Measurements from ENCODE around the gene CCNL2. TPM values are rescaled to one million over a fixed set of nuclear protein-coding genes. Genes with fewer than 3 reads are reported as not detected.

The CCNL2 gene
- total RNA-seq, 6 donors from 2014 or later = 131 to 897 (median 216) TPM

DNA sequence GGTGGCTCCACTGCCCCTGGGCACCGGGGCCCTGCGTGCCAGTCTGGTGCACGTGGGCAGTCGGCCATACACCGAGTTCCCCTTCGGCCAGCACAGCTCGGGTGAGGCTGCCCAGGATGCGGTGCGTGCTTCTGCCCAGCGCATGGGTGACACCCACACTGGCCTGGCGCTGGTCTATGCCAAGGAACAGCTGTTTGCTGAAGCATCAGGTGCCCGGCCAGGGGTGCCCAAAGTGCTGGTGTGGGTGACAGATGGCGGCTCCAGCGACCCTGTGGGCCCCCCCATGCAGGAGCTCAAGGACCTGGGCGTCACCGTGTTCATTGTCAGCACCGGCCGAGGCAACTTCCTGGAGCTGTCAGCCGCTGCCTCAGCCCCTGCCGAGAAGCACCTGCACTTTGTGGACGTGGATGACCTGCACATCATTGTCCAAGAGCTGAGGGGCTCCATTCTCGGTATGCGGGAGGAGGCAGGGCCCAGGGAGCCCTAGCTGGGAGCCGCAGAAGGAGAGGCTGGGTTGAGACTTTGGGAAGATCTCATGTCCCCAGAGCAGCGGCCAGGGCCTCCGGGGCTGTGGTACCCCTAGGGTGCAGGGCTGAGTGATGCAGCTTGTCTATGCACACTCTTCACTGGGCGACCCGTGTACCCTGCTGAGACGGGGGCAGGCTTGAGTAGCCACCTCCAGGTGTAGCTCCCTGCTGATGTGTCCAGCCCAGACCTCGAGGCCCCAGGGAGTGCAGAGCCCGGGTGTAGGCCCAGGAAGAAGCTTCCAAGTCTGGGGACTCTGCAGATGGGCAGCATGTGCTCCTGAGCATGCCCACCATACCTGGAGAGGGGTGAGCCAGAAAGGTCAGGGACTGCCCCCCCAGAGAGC lies 38.1 kb upstream of the CCNL2 start:
- DNase-seq = peak in 1 of 2 donors; percentile 72
- ATAC-seq (ENCODE audit: low FRiP score in 2 of 2) = no peak
- H3K4me3 ChIP-seq = peak overlapping the region in 1 of 4 donors; percentile 57
- H3K9me3 ChIP-seq = no peaks in the 10 kb centered on the region
- peaks cover 60 to 78% (median 70%) of the 10 kb centered on the region in 4 donors for H3K4me1 ChIP-seq
- WGBS, 2 donors = 77 to 85% methylated on average over 8 to 25 of the region's 31 CpGs
- H3K27ac ChIP-seq = no peak overlapping the region
- TF ChIP-seq, protein P1, sequence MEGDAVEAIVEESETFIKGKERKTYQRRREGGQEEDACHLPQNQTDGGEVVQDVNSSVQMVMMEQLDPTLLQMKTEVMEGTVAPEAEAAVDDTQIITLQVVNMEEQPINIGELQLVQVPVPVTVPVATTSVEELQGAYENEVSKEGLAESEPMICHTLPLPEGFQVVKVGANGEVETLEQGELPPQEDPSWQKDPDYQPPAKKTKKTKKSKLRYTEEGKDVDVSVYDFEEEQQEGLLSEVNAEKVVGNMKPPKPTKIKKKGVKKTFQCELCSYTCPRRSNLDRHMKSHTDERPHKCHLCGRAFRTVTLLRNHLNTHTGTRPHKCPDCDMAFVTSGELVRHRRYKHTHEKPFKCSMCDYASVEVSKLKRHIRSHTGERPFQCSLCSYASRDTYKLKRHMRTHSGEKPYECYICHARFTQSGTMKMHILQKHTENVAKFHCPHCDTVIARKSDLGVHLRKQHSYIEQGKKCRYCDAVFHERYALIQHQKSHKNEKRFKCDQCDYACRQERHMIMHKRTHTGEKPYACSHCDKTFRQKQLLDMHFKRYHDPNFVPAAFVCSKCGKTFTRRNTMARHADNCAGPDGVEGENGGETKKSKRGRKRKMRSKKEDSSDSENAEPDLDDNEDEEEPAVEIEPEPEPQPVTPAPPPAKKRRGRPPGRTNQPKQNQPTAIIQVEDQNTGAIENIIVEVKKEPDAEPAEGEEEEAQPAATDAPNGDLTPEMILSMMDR (IDR thresholded peaks at IDR 0.05) = no peak
- TF ChIP-seq POLR2A (IDR thresholded peaks at IDR 0.05) (no peak), EP300 (IDR thresholded peaks at IDR 0.05) (no peak), POLR2AphosphoS5 (IDR thresholded peaks at IDR 0.05) (no peak)
- H3K36me3 ChIP-seq = no peaks in the 10 kb centered on the region
- H3K27me3 ChIP-seq = peaks cover 0 to 7% (median 0%) of the 10 kb centered on the region in 4 donors

DNA sequence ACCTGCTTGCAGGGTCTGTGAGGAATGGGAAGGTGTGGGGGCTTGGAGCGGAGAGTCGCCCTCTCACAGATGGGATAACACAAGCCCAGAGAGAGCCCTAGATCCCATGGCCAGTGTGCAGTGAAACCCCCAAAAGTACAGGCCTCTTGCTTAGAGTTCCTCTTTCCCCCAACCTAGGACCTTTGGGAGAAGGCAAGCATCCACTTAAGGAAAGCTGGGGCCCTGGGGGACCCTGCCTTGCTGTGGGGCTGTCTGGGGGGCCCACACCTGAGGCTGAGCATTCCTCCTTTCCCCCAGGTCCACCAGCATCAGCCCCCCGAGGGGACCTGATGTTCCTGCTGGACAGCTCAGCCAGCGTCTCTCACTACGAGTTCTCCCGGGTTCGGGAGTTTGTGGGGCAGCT lies 37.5 kb upstream of the CCNL2 start:
- no peak for TF ChIP-seq POLR2AphosphoS5 (IDR thresholded peaks at IDR 0.05)
- no peak for TF ChIP-seq EP300 (IDR thresholded peaks at IDR 0.05)
- TF ChIP-seq, protein P1 (IDR thresholded peaks at IDR 0.05) = no peak
- no peak for TF ChIP-seq POLR2A (IDR thresholded peaks at IDR 0.05)
- no peak for DNase-seq
- H3K36me3 ChIP-seq = no peaks in the 10 kb centered on the region
- H3K27ac ChIP-seq = no peak overlapping the region
- 66 to 83% methylated on average over 7 of the region's 7 CpGs for WGBS, 2 donors
- H3K27me3 ChIP-seq = peaks cover 0 to 7% (median 0%) of the 10 kb centered on the region in 4 donors
- ATAC-seq (ENCODE audit: low FRiP score in 2 of 2) = no peak
- peak overlapping the region in 3 of 4 donors; percentile 56 to 64 (median 57) for H3K4me3 ChIP-seq
- H3K4me1 ChIP-seq = peaks cover 62 to 78% (median 73%) of the 10 kb centered on the region in 4 donors
- H3K9me3 ChIP-seq = no peaks in the 10 kb centered on the region

DNA sequence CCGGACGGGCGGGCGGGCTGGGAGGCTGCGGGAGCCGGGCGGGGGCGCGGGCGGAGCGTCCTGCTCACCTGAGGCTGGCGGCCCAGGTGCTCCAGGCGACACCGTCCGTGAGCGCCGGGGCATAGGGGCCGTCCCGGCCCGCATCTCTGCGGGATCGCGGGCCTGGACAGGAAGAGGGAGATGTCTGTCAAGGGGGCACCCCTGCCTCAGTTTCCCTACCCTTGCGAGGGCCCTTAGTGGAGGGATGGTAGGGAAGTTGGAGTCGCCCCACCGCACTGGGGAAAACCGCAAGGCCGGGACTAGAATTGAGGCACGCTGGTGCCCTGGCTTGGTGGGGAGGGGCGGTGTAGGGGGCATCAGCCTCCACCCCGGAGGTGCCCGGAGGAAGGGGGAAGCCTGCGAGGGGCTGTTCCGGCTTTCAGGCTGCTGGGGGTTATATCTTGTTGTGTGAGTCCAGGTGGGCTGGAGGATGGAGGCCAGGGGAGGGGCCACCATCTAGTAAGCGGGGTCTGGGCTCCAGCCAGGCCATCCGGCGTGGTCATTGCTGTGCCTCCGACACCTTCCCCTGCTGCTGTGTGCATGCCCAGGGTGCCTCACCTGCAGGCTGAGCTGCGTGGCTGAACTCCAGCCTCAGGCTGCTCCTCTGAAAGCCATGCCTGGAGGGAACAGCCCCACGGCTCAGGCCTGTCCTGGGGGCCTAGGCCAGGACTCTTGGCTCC lies 36.9 kb upstream of the CCNL2 start:
- Histone ChIP-seq H3K9me3 (no peaks in the 10 kb centered on the region), H3K36me3 (no peaks in the 10 kb centered on the region), H3K4me1 (peaks cover 60 to 78% (median 72%) of the 10 kb centered on the region in 4 donors), H3K27me3 (peaks cover 0 to 7% (median 0%) of the 10 kb centered on the region in 4 donors), H3K4me3 (peak overlapping the region; percentile 22 to 64 (median 56)), H3K27ac (peak overlapping the region in 3 of 4 donors; percentile 50 to 87 (median 60))
- TF ChIP-seq EP300 (IDR thresholded peaks at IDR 0.05) (no peak), POLR2A (IDR thresholded peaks at IDR 0.05) (no peak), POLR2AphosphoS5 (IDR thresholded peaks at IDR 0.05) (no peak)
- TF ChIP-seq, protein P1 (IDR thresholded peaks at IDR 0.05) = no peak
- 17 to 19% methylated on average over 18 to 30 of the region's 40 CpGs for WGBS, 2 donors
- ATAC-seq (ENCODE audit: low FRiP score in 2 of 2) (no peak), DNase-seq (peak in 1 of 2 donors; percentile 54)

DNA sequence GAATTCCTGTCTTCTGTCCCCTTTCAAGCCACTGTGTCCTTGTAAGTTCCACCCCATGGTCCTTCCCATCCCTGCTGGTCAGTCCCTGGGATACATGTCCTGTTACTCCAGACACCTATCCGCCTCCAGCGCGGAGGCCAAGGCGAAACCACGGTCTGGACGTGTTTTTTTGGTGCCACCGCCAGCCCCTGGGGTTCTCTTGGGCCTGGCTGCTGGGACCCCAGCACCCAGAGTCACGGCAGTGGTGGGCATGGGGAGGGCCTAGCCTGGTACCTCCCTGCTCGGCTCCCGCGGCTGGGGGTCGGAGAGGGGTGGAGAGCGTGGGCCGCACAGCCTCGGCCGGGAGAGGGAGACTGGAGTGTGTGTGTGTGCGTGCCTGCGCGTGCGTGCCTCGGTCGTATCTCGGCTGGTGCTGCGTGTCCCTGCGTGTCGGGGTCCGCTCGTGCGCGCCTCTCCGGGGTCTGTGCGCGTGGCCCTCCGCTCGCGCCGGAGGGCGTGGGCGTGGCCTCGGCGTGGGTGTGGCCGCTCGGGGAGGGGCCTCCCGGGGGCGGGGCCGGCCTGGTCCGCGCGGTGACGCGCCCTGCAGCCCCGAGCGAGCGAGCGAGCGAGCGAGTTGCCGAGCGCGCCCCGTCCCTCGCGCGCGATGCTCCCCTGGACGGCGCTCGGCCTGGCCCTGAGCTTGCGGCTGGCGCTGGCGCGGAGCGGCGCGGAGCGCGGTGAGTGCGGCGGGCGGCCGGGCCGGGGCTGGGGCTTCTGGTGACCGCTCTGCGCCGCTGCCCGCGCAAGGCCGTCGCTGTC lies 36.2 kb upstream of the CCNL2 start, which contains the start of gene VWA1:
TSS of gene VWA1 (plus strand) at position 585 of the 798 bp plus-strand sequence. CDS start at position 644, 59 bp downstream.
- Histone ChIP-seq H3K36me3 (no peaks in the 10 kb centered on the region), H3K4me3 (peak within 1 kb of the TSS; percentile 32 to 64 (median 56)), H3K27me3 (peaks cover 0 to 7% (median 0%) of the 10 kb centered on the region in 4 donors), H3K27ac (peak within 1 kb of the TSS; percentile 87 to 95 (median 92)), H3K9me3 (no peaks in the 10 kb centered on the region), H3K4me1 (peaks cover 60 to 79% (median 73%) of the 10 kb centered on the region in 4 donors)
- 17 to 82% methylated on average over 6 to 43 of the region's 89 CpGs for WGBS, 2 donors
- ATAC-seq (ENCODE audit: low FRiP score in 2 of 2) (peak; percentile 2 to 82), DNase-seq (peak; percentile 76 to 96)
- TF ChIP-seq POLR2A (IDR thresholded peaks at IDR 0.05) (peak in 1 of 4 donors; percentile 69), POLR2AphosphoS5 (IDR thresholded peaks at IDR 0.05) (no peak), EP300 (IDR thresholded peaks at IDR 0.05) (no peak)
- TF ChIP-seq, protein P1 (IDR thresholded peaks at IDR 0.05) = no peak

Data from upper lobe of left lung (tissue), 6 donors.